Activated B cell treated with CpG ODN at 0.5 μM for 24 hours (primary cell): ENCODE results near the gene WWP2. TPM values are rescaled to one million over a fixed set of nuclear protein-coding genes. Genes with fewer than 3 reads are reported as not detected.
A peak's percentile ranks its signal among the peaks of the same experiment; 100 is the strongest.

Experiments used
- ATAC-seq: fragments of 200-7000 bp; cut with Tn5 transposase; one replicate; pipeline ENCODE4 v1.10.0; 2021; ENCODE audit warnings: low read depth, mild to moderate bottlenecking, moderate library complexity
- CTCF ChIA-PET: fragments of 350-600 bp; sonication (Branson Sonifier 250); formaldehyde crosslinking; loops from one replicate; lab custom pipeline; 2021; ENCODE audit warnings: antibody characterized with exemption; lab: Charles Lee
- POLR2A ChIA-PET: fragments of 350-600 bp; sonication (Branson Sonifier 250); formaldehyde crosslinking; loops from one replicate; lab custom pipeline; 2021; ENCODE audit warnings: antibody characterized with exemption; lab: Charles Lee
- DNase-seq: peaks from one replicate; pipeline ENCODE4 v3.0.0; 2022
- H3K27ac Mint-ChIP-seq: one replicate; pipeline ENCODE4 v1.8.0; 2020; ENCODE audit warnings: mixed read lengths
- H3K27me3 Mint-ChIP-seq: one replicate; pipeline ENCODE4 v1.8.0; 2021; ENCODE audit warnings: mixed read lengths
- H3K36me3 Mint-ChIP-seq: one replicate; pipeline ENCODE4 v1.8.0; 2021; ENCODE audit warnings: low read depth, mixed read lengths
- H3K4me1 Mint-ChIP-seq: one replicate; pipeline ENCODE4 v1.8.0; 2021; ENCODE audit warnings: mixed read lengths
- H3K4me3 Mint-ChIP-seq: one replicate; pipeline ENCODE4 v1.8.0; 2020; ENCODE audit warnings: mild to moderate bottlenecking, mixed read lengths
- H3K9me3 Mint-ChIP-seq: one replicate; pipeline ENCODE4 v1.8.0; 2020; ENCODE audit warnings: mixed read lengths
- CTCF ChIP-seq: fragments of 200-600 bp; IDR thresholded peaks from one replicate; pipeline ENCODE4 v1.8.0; 2022; ENCODE audit warnings: antibody characterized with exemption, mild to moderate bottlenecking
- intact Hi-C: fragments of 100-400 bp; cut with micrococcal nuclease; formaldehyde crosslinking; loops from one replicate; pipeline ENCODE4 v1.15.1; 2024
- total RNA-seq: library from RNA; stranded (reverse); gene quantifications from 2 replicates; pipeline ENCODE4 v1.2.3, GENCODE V29; 2022

The WWP2 gene
- total RNA-seq, 1 donor from 2014 or later = 80.8 TPM

- H3K9me3 Mint-ChIP-seq = no peaks in the 10 kb centered on the region
- no peak for DNase-seq
- ChIA-PET POLR2A (no interaction called here), CTCF (interaction anchor here (1.3 to 2.1 kb wide), 2 partner anchors 123 to 134 kb away, joined by 3 to 20 read pairs; no protein-coding TSS in a partner anchor)
- TF ChIP-seq CTCF = no peak
- no peak for ATAC-seq
- H3K36me3 Mint-ChIP-seq = peaks cover 66% of the 10 kb centered on the region
- no peaks in the 10 kb centered on the region for H3K4me1 Mint-ChIP-seq
- no peak overlapping the region for H3K4me3 Mint-ChIP-seq
- intact Hi-C loops = no loop called here
- no peak overlapping the region for H3K27ac Mint-ChIP-seq
- H3K27me3 Mint-ChIP-seq = no peaks in the 10 kb centered on the region
These were observed 166.8 kb downstream of the WWP2 start for GRCh38 chr16:69928856-69929400.

GRCh38 chr16:69929480-69929879 lies 167.3 kb downstream of the WWP2 start:
- DNase-seq (no peak), ATAC-seq (no peak)
- intact Hi-C loops = no loop called here
- H3K27ac Mint-ChIP-seq = no peak overlapping the region
- H3K4me1 Mint-ChIP-seq = no peaks in the 10 kb centered on the region
- H3K27me3 Mint-ChIP-seq = no peaks in the 10 kb centered on the region
- H3K36me3 Mint-ChIP-seq = peaks cover 72% of the 10 kb centered on the region
- no peak for TF ChIP-seq CTCF
- no peaks in the 10 kb centered on the region for H3K9me3 Mint-ChIP-seq
- POLR2A ChIA-PET = no interaction called here
- CTCF ChIA-PET = interaction anchor here (0.6 to 2.1 kb wide), 4 partner anchors 10 to 1636 kb away, joined by 3 to 20 read pairs (median 5); no protein-coding TSS in a partner anchor
- H3K4me3 Mint-ChIP-seq = no peak overlapping the region

- CTCF ChIA-PET = interaction anchor here (0.6 to 2.1 kb wide), 14 partner anchors 9 to 1635 kb away, joined by 3 to 20 read pairs (median 4); partner anchors contain the start of gene NOB1
- no peak overlapping the region for H3K4me3 Mint-ChIP-seq
- no peaks in the 10 kb centered on the region for H3K9me3 Mint-ChIP-seq
- peaks cover 75% of the 10 kb centered on the region for H3K36me3 Mint-ChIP-seq
- intact Hi-C loops = loop anchor here (1.0 to 5.0 kb wide), 3 partner anchors 134 to 533 kb away; no protein-coding TSS in a partner anchor
- DNase-seq (peak; percentile 27), ATAC-seq (peak; percentile 56)
- no peaks in the 10 kb centered on the region for H3K27me3 Mint-ChIP-seq
- no peak overlapping the region for H3K27ac Mint-ChIP-seq
- no peak for TF ChIP-seq CTCF
- POLR2A ChIA-PET = no interaction called here
- H3K4me1 Mint-ChIP-seq = no peaks in the 10 kb centered on the region
These were observed 168.1 kb downstream of the WWP2 start for GRCh38 chr16:69930117-69930776.

- no peak for ATAC-seq
- ChIA-PET CTCF (interaction anchor here (1.4 kb wide), 1 partner anchor 23 kb away, joined by 4 read pairs; no protein-coding TSS in a partner anchor), POLR2A (no interaction called here)
- intact Hi-C loops = loop anchor here (5.0 kb wide), 1 partner anchor 534 kb away; no protein-coding TSS in a partner anchor
- H3K27me3 Mint-ChIP-seq = no peaks in the 10 kb centered on the region
- DNase-seq = no peak
- no peaks in the 10 kb centered on the region for H3K9me3 Mint-ChIP-seq
- peaks cover 75% of the 10 kb centered on the region for H3K36me3 Mint-ChIP-seq
- H3K27ac Mint-ChIP-seq = no peak overlapping the region
- no peak for TF ChIP-seq CTCF
- no peaks in the 10 kb centered on the region for H3K4me1 Mint-ChIP-seq
- H3K4me3 Mint-ChIP-seq = no peak overlapping the region
These were observed 169.5 kb downstream of the WWP2 start for GRCh38 chr16:69931631-69932030.

- Mint-ChIP-seq H3K4me1 (no peaks in the 10 kb centered on the region), H3K27me3 (no peaks in the 10 kb centered on the region), H3K27ac (no peak overlapping the region), H3K36me3 (peaks cover 75% of the 10 kb centered on the region), H3K4me3 (no peak overlapping the region), H3K9me3 (no peaks in the 10 kb centered on the region)
- ChIA-PET POLR2A (no interaction called here), CTCF (no interaction called here)
- intact Hi-C loops = loop anchor here (5.0 kb wide), 1 partner anchor 535 kb away; no protein-coding TSS in a partner anchor
- ATAC-seq (no peak), DNase-seq (no peak)
- no peak for TF ChIP-seq CTCF
These were observed 170.1 kb downstream of the WWP2 start for GRCh38 chr16:69932228-69932627.
